Left renal pelvis (tissue), 4 donors: Measurements from ENCODE around the gene KANSL2. TPM values are rescaled to one million over a fixed set of nuclear protein-coding genes. Genes with fewer than 3 reads are reported as not detected.
"Not testable (repeated sequence)": the region's sequence is repeated elsewhere in the genome, so short reads cannot be mapped to it uniquely, and the experiment has no call there.

Experiments
- DNase-seq, 4 donors: peaks; one replicate each; pipeline ENCODE4 v3.0.0-alpha.2; 2013; ENCODE audit warnings: low read depth in 4 of 4, low spot score in 3 of 4
- polyA plus RNA-seq, 4 donors: library from polyadenylated mRNA; unstranded; fragments of 120-200 nt; gene quantifications; one replicate each; pipeline ENCODE4 v1.2.1, GENCODE V29; 2013; ENCODE audit not compliant: insufficient read length in 4 of 4

The KANSL2 gene
- polyA plus RNA-seq, 4 donors, result 33.6 to 57.1 (median 50.9) TPM

GRCh38 chr12:48686037-48686595 lies 4.1 kb upstream of the KANSL2 start:
- no peak for DNase-seq

- no peak for DNase-seq
Measured at GRCh38 chr12:48683534-48683933, 1.5 kb upstream of the KANSL2 start.

GRCh38 chr12:48682927-48683326 lies 889 bp upstream of the KANSL2 start:
- DNase-seq, result no peak

GRCh38 chr12:48682533-48682905 lies 481 bp upstream of the KANSL2 start:
- DNase-seq, result not testable (repeated sequence)

- DNase-seq, result peak in 2 of 4 donors; percentile 2 to 28
Measured at GRCh38 chr12:48681399-48681709, 684 bp downstream of the KANSL2 start.

- no peak for DNase-seq
Measured at GRCh38 chr12:48680861-48681260, 1.2 kb downstream of the KANSL2 start.

- no peak for DNase-seq
Measured at GRCh38 chr12:48678551-48679185, 3.4 kb downstream of the KANSL2 start.

- no peak for DNase-seq
Measured at GRCh38 chr12:48671231-48671856, 10.7 kb downstream of the KANSL2 start.

GRCh38 chr12:48668996-48669395 lies 13.0 kb downstream of the KANSL2 start:
- no peak for DNase-seq

GRCh38 chr12:48659863-48660262 lies 22.2 kb downstream of the KANSL2 start:
- DNase-seq, result no peak

- no peak for DNase-seq
Measured at GRCh38 chr12:48651681-48652080, 30.4 kb downstream of the KANSL2 start.

GRCh38 chr12:48645354-48645753 lies 36.7 kb downstream of the KANSL2 start:
- not testable (repeated sequence) for DNase-seq

- no peak for DNase-seq
Measured at GRCh38 chr12:48643011-48643410, 39.0 kb downstream of the KANSL2 start.

GRCh38 chr12:48641752-48642555 lies 40.1 kb downstream of the KANSL2 start:
- not testable (repeated sequence) for DNase-seq

GRCh38 chr12:48640854-48641253 lies 41.2 kb downstream of the KANSL2 start:
- DNase-seq, result no peak

- DNase-seq, result no peak
Measured at GRCh38 chr12:48640428-48640827, 41.6 kb downstream of the KANSL2 start.

GRCh38 chr12:48631071-48631470 lies 51.0 kb downstream of the KANSL2 start:
- no peak for DNase-seq

- DNase-seq, result no peak
Measured at GRCh38 chr12:48630346-48630745, 51.7 kb downstream of the KANSL2 start.

- DNase-seq, result no peak
Measured at GRCh38 chr12:48629541-48629940, 52.5 kb downstream of the KANSL2 start.

- DNase-seq, result no peak
Measured at GRCh38 chr12:48627556-48627955, 54.5 kb downstream of the KANSL2 start.

GRCh38 chr12:48622997-48623396 lies 59.0 kb downstream of the KANSL2 start:
- not testable (repeated sequence) for DNase-seq

GRCh38 chr12:48618541-48618940 lies 63.5 kb downstream of the KANSL2 start:
- peak; percentile 41 to 60 (median 54) for DNase-seq
